ENCODE data around the gene C9orf50.
"Not testable (repeated sequence)": the region's sequence is repeated elsewhere in the genome, so short reads cannot be mapped to it uniquely, and the experiment has no call there.

The C9orf50 gene

GRCh38 chr9:129609486-129610212 lies 11.3 kb downstream of the C9orf50 start:
- DNase-seq, result peak; percentile 54

DNA sequence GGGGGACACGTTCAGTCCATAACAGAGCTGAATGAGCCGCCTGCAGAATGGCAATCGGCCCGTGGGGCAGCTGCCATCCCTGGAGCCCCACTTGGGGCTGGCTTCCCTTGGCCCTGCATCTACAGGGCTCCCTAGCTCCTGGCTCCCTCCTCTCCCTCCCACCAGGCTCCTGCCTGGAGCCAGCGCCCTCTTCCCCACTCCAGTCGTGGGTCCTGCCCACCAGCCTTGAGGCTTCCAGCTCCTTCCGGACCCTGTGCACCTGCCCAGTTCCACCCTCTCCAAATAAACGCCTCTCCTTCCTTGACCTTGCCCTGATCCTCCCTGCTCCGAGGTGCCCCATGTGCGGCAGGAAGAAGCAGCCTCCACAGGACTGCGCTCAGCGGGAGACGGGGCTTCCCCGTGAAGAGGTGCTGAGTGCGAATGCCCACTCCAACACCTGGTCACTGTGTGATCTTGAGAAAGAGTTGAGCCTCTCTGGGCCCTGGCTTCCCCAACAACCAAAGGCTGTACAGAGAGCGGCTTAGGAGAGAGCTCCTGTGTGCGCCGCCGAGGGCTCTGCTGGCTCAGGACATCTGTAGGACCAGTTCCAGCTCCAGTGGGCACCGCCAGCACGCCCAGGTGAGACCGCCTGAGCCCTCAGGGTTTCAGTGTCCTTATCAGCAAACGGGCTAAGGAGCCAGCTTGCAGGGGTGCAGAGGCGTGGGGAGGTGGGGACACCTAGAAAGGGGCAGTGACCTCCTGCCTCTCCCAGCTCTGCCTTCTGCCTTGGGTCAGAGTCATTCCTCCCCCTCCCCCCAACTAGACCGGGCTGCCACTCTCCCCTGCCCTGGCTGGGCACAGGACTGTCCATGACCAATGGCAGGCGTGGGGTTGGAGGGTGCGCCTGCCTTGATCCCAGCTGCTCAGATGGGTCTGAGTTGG lies 12.1 kb downstream of the C9orf50 start:
- DNase-seq, result no peak

- DNase-seq, result no peak
Observed at GRCh38 chr9:129607027-129607387, 13.9 kb downstream of the C9orf50 start.

DNA sequence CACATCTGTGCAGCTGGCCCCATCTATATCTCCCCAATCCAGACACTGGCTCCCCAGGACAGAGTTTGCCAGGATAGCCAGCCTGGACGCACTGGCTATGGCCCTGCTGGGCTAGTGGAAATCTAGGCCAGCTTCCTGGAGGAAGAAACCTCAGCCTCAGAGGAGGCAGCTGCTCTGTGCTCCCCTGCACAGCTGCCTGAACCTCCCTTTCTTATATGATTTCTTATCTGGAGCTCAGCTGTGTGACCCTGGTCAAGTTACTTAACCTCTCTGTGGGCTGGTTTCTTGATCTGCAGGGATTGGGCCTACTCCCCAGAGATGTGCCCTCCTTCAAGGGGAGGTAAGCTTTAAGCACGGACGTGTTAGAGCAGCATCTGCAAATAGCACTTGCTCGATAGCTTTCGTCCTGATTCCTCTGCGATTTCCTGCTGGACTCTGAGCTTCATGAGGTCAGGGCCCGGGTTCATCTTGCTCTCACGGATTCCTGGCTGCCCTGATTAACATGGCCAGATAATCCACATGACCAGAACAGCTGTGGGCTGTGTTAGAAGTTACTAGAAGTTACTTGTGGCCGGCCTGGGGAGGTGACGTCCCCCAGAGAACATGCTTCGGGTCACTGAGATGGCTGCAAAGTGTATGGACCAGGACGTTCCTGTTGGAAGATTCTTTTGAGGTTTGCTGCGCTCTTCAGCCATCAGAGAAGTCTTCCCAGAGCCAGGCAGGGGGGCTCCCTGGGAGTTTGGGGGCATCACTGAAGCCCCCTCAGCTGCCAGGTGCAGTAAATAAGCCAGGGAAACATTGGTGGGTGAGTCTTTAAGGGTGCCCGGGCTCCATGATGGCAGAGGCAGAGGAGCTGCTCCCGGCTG lies 14.5 kb downstream of the C9orf50 start:
- no peak for DNase-seq

DNA sequence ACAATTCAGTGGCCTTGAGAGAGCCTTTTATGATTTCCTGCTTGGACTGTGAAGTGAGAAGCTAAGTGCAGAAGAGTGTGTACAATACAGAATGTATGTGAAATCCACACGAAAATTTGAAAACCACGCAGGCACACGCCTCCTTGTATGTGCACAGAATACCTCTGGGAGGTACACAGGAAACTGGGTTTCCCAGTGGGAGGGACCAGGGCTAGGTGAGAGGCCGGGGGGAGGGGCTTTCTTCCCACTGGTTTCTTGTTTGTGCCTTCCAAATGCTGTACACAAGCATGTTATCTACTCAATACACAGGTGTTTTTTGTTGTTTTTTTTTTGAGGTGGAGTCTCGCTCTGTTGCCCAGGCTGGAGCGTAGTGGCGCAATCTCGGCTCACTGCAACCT lies 16.1 kb downstream of the C9orf50 start:
- DNase-seq, result peak; percentile 28

DNA sequence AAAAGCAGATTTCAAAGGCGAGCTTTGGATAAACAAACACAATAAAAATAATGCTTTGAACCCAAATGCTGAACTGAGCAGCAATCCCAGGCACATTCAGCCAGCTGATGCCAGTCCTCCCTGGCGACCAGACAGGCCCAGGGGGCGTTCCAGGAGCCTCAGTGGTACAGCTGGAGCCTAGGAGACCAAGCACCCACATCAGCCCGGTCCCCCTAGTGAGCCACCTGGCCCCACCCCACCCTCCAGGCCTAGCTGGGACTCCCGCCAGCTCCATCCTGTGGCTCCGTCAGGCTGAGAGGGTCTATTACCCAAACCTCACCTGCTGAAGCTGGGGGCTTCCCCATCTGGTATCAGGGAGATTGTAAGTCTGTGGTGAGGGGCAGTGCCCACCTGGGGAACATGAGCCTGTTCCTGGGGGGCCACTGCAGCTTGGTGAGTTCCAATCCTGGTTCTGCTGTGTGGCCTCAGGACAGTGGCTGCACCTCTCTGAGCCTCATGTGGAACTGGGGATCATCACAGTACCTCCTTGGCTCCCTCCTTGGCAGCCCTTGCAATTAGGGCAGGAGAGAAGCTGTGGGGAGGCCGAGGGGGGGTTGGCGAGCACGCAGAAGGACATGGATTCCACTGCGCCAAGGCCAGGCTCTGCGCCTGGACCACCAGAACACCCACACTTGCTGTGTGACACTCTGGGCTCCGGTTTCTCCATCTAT lies 16.7 kb downstream of the C9orf50 start:
- no peak for DNase-seq

DNA sequence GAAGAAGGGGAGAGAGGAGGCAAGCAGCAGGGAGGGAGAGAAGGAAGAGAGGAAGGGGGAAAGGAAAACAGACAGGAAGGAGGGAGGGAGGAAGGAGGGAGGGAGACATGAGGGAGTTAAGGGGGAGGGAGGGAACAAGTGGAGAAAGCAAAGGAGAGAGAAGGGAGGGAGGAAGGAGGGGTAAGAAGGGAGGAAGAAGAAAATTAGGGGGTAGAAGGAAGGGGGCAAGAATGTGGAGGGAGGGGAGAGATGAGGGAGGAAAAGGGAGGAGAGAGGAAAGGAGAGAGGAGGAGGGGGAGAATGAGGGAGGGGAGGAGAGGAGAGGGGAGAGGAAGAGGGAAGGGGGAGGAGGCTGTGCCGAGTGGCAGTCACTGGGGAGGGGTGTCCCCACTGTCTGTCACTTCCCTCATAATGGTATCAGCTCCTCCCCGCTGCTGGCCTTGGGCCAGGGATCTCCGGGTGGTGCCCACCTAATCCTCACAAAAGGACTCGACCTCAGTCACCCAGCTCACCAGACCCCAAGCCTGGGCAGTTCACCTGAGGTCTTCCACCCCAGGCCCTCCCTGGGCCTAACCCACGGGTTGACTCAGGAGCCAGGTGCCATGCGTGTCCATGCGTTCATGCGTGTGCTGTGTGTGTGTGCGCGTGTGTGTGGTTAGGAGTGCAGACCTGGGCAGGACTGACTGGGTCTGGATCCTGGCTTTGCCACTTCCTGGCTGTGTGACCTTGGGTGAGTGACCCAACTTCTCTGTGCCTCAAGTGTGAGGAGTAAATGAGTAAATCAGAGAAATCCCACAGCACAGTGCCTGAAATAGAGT lies 18.1 kb downstream of the C9orf50 start:
- DNase-seq, result no peak

DNA sequence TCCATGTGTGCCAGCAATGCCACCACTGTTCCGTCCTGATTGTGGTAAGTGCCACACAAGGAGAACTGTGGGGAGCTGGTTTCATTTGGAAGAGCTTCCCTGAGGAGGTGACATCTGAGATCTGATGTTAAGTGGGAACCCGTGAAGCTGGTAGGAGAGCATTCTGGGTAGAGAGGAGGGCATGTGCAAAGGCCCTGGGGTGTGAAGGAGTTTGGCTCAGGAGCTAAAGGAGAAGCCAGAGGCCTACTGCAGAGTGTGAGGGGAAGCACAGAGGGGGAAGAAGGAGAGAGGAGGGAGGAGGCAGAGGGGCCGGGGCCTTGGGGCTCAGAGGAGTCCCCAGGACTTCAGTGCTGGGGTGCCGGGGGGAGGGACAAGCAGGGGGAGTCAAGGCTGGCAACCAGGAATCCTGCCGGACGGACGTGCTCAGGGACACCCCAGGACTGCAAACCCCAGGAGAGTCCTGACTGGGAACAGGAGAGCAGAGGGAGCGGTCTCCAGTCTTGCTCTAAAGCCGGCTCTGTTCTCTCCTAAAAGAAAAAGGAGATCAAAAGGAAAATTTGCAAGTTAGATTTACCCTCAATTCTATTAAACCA lies 19.7 kb downstream of the C9orf50 start:
- no peak for DNase-seq

- no peak for DNase-seq
Observed at GRCh38 chr9:129598089-129598596, 22.8 kb downstream of the C9orf50 start.

GRCh38 chr9:129597355-129598088 lies 23.4 kb downstream of the C9orf50 start:
- DNase-seq, result peak; percentile 34

DNA sequence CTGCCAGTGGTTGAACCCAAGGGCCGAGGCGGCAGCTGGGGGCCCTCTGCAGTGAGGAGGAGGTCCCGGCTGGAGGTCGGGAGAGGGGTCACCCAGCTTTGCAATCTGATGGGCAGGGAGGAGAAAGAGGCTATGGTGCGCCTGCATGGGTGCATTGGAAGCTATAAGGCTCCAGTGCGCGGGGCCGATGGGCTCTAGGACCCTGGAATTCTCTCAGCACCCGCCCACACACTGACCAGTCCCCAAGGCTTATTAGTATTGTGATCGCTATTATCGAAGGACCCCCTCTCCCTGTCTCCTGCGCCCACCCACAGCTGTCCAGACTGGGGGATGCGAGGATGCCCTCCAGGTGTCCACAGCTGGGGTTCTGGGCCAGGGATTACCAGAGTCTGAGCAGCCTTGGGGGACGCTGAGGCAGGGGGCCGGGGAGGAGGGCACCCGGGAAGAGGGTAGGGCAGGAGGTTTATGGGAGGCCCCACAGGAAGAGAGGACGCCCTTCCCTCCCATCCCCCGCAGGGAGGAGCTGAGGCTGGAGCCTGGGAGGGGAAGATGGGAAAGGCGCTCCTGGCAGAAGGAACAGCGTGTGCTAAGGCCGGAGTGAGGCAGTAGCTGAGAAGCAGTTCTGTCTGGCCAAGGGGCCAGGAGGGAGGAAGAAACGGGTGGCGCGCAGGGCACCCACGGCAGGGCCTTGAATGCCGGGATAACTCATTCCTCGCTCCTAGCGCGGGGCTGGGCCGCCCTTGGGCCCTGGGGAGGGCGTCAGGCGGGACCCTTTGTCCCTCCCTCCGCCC lies 24.2 kb downstream of the C9orf50 start:
- DNase-seq, result no peak

DNA sequence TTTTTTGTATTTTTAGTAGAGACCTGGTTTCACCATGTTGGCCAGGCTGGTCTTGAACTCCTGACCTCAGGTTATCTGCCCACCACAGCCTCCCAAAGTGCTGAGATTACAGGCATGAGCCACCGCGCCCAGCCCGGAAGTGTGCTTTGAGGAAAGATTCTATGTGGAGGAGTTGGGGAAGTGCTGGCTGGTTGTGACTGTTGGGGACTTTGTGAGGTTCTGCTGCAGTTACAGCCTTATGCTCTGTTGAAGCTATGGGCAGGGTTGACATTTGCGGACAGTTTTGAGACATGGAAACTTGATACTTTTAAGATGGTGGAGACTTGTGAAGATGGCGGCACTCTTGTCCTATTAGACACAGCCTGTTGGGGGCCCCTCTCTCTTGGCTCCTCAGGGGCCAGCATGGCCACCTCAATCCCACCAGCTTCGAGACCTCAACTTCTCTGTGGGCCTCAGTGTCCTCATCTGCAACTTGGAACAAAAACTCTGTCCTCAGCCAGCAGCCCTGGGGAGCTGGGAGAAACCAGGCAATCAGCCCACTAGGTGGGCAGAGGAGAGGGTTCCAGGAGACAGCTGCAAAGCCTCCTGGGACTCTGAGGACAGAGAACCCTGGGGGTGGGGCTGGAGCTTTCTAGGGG lies 24.9 kb downstream of the C9orf50 start:
- DNase-seq, result no peak

DNA sequence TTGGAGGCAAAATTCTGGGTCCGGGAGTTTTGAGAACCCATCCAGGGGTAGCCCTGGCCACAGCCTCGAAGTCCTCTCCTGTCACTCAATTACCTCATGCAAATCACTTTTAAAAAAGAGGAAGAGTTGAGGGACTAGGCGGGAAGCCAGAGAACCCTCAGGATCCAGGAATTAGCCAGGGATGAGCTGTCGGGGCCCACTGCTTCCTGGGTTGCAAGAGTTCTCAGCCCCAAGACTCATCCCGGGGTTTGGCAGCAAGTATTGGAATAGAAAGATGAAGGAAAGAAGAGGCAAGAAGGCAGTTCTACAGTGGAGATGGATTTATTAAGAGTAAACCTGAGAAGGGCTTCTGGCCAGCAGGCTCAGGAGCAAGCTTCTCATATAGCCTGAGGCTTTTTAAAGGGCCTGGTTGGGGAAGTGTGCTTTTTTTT lies 25.6 kb downstream of the C9orf50 start:
- DNase-seq, result no peak

GRCh38 chr9:129594632-129595031 lies 26.3 kb downstream of the C9orf50 start:
- no peak for DNase-seq

GRCh38 chr9:129592790-129593189 lies 28.1 kb downstream of the C9orf50 start:
- not testable (repeated sequence) for DNase-seq

- no peak for DNase-seq
Observed at GRCh38 chr9:129591916-129592315, 29.0 kb downstream of the C9orf50 start.

GRCh38 chr9:129590466-129590865 lies 30.4 kb downstream of the C9orf50 start:
- no peak for DNase-seq

- DNase-seq, result no peak
Observed at GRCh38 chr9:129587487-129588262, 33.2 kb downstream of the C9orf50 start.

Data from activated naive CD4-positive, alpha-beta T cell treated with Interleukin-2 at 50 U/mL for 16 hours (primary cell).